GM19035 (cell line): ENCODE measurements around the gene EGFL8.

Source experiments
- ATAC-seq: cut with Tn5 transposase; IDR thresholded peaks from one replicate; pipeline ENCODE4 v1.9.1; 2021; ENCODE audit not compliant: unreplicated experiment

The EGFL8 gene

DNA sequence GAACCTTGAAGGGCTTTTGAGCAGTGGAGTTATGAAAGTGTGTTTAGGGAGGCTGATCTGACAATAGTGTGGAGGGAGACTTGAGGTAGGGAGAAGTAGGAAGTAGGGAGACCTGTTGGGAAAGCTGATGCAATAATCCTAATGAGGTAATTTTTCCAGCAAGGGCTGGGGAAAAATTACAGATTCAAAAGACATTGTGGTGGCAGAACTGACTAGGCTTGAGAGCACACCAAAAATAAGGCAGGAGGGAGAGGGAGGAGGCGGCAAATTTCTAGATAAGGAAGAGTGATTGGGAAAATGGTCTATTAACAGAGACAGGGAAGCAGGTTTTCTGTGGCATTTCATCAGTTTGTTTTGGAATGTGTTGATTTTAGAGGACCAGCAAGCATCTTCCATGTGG lies 18.1 kb upstream of the EGFL8 start:
- ATAC-seq = no peak

DNA sequence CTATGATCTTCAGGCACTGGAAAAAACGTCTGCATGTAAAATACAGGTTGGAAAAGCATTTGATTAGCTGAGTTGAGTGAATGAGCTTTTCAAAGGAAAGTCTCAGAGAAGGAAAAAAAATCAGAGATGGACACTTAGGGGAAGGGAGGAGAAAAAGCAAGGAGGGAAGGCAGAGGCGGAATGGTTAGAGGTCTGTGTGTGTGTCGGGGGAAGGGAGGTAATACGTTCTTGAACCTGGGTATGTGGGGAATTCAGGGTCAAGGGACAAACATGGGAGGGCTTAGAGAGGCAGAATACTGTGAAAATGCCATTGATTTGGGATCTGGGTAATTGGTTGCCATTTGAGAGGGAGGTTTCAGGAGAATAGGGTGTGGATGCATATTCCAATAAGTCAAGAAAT lies 17.7 kb upstream of the EGFL8 start:
- ATAC-seq = no peak

DNA sequence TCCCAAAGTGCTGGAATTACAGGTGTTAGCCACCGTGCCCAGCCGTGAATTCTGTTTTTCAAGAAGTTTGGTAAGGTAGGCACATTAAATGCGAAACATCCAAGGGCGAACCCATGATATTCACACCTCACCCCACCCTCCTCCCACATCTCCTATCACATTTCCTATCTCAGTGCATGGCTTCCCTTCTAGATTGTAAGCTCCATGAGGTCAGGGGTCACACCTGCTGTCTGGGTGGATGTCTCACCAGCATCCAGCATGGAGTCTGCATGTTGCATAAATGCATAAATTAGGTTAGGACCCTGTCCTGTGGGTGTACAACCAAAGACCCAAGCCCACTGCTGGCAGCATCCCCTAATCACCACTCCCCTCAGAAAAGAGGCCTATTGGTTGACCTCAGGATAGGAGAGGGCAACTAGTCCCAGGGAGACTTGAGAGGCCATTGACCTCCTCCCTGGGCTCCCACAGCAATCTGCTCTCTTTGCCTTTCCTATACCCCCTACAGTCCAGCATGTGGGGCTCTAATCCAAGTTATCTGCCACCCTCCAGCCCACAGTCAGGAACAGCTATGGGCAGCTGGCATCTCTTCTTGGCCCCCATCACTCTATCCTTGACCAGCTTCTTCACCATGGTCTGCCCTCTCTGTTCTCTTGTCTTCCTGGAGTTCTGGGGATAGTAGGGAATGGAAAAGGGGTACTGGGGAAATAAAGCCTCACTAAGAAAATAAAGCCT lies 16.8 kb upstream of the EGFL8 start:
- ATAC-seq = no peak

DNA sequence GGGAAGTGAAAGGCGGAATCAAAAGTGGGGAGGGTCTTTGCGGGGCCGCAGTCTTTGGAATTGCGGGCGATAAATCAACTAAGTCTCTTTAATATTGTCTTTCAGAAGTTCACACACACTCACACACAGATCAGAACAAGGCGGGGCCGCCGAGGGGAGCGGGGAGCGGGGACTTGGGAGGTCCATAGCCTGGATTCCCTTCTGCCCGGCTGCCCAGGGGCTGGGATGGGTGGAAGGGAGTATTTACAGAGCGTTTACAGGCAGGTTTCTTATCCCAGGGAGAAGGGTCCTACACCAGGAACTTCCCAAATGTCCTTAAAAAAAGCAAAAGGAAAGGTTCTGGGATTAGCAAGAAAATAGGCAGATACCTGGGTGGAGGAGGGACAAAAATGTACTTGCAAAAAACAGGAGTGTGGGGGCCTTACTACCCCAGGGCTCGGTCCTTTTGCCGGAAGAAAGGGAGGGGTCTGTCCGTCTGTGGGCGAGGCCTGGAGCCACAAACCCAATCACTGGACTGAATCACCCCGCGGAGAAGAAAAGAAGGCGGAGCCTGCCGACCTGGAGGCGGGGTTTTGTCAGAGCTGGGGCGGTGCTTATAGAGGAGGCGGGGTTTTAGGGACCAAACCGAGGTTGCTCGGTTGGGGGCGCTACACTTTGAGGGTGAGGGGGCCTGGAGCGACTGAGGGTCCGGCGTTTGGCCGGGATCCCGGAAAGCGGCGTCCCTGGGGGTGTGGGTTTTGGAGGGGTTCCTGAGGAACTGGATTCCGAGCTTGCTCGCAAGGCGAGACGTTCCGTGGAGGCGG lies 15.9 kb upstream of the EGFL8 start:
- no peak for ATAC-seq

DNA sequence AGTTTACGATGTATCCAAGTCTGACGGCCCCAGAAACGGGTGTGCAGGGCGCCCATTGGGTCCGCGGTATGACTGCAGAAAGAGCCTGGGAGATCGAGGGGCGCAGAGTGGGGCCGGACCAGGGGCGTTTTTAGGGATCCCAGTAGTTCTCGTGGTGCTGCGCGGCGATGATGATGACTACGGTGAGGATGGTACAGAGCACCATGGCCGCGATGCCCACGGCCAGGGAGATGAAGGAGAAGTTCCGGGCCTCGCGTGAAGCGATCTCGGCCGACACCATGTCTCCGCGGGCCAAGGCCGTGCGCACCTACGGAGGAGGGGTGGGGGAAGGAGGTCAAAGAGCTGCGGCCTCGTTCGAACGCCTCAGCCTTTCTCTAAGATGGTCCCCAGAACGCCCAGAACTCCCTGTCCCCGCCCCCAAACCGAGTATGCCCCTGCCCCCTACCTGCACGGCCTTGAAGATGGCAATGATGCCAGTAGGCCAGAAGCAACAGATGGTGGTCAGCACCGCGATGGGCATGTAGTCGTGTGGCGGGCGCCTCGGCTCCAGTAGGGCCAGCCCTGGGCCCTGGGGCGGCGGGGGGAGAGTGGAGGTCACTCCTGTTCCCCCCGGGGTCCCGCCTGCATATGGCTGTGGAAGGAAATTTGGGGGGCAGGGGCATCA lies 15.2 kb upstream of the EGFL8 start:
- no peak for ATAC-seq

DNA sequence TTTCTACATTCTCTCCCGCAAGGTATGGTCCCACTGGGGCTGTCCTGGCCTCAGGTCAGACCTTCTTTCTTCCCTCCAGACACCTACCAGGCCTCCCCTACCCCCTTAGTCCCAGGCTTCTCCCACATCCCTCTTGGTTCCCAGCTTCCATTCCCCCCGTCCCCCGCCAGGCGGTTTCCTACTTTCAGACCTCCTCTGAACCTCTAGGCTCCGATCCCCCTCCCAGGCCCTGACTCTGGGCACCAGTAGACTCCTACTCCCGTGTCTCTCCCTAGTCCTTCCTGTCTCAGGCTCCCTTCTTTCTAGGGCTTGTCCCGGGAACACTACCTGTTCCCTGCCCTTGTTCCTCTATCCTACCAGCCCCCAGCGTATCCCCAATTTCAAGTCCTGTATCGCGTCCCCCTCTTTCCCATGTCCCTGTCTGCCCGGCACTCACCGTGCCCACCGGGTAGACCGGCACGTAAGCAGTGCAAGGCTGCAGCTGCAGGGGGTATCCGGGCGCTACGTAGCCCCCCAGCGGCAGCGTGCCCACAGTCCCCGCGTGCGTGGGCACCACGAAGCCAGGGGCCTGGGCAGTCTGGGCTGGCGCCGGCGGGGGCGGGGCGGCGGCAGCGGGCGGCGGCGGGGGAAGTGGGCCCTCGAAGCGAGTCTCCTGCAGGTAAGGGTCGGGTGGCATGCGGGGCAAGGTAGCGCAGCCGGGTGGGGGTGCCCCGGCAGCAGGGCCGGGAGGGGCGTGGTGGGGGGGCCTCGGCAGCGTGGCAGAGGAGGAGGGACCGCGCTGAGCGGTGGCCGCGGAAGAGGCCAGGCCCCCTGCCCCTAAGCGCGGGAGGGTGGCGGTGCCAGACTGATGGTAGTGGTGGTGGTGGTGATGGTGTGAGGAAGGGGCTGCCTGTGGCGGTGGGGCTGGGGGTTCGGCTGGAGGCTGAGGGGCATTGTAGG lies 14.2 kb upstream of the EGFL8 start:
- ATAC-seq = no peak

DNA sequence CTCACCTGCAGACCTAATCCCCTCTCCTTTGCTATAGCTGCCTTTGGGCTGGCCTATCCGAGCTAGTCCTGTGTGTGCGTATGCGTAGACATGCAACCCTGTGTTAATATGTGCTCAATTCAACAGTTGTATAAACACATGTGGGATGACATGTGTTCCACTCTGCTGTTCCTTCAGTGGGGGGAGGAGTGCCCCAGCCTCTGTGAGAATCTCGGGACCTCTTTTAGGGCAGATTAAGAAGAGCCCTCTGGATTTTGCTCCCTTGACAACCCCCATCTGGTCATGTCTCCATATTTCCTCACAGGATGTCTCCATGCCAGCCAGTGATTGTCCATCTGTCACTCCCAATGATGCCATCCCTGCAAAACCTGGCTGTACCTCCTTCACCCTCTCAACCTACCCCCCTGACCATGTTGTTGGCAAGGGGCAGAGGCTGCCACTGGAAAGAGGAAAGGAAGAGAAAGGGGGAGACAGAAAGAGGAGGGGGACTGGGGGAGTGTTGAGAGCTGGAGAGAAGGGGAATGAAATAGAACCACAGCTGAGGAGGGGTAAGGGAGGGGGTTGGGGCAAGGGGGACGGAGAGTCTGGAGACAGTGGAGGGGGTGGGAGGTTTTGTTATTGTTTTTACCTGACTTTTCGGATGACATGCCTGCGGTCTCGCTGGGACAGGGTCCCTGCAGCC lies 13.1 kb upstream of the EGFL8 start:
- no peak for ATAC-seq

DNA sequence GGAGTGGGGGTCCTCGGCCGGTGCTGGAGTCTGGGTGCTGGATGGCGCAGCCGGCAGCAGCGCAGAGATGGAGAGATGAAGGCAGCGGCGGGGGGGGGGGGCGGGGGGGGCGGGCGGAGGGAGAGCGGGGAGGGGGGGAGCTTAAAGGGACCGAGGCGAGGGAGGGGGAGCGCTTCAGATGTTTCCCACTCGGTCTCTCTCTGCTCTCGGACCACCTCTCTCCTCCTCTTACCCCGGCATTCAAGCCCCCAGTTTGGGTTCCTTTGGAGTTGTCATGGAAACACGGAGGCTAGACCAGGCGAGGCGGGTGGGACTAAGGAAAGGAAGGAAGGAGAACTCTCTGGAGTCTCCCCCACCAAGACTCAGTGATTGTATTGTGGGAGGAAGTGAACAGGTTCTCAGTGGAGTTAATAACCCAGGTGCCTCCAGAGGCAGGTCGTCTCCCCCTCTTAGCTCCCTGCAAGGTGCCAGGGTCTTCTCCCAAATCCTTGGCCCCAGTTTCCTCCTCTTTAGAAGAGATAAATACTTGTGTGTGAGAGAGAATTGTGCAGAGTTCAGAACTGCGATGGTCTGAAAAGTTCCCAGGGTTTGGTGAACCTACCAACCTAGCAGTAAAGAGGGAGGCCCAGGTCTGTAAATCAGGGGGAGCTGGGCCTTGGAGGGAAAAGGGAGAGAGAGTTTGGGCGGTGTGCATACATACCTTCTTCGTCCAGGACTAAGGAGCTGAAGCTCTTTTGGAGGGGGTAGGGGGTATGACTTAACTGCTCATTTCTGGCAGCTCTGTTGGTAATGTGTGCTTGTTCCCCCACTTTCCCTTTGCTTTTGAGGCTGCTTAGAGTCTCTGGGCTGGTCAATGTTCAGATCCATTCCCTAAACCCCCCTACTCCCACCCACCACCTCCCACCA lies 12.3 kb upstream of the EGFL8 start, which contains the start of gene PRRT1:
Gene PRRT1 (minus strand): TSS at position 77 of the 906 bp plus-strand sequence. CDS start 112 bp downstream, outside the sequence.
- no peak for ATAC-seq

DNA sequence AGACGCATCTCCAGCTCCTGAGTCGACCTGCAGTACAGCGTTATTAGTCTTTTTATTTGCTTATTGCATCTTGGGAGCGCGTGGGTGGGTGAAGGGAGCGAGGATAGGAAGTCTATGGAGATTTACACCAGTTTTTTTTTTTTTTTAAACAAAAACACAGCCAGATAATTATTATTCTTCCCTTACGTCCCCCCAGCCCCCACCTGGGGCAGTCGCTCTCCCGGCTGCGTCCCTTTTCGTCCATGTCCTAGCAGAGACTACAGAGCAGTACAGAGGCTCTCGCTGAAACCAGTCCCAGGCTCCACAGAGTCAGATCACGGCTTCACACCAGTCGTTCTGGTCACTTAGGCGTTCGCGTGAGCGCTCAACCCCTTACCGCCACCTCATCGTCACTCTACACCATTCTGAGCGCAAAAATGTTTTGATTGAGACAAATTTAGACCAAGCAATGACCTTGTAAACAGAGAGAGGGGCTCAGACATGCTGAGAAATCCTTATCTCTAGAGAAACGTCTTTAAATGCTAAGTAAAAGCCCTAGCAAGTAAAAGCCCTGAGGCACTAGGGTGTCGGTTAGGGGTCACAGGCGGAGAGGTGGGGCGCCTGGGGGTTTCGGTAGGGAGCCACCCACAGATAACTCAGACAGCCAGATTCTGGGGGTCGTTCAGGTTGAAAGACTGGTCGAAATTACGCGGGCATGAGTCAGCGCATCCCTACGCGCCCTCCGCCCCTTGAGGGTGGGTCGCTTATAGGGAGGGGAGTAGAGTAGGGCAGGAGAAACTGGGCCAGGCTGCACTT lies 11.4 kb upstream of the EGFL8 start:
- no peak for ATAC-seq

DNA sequence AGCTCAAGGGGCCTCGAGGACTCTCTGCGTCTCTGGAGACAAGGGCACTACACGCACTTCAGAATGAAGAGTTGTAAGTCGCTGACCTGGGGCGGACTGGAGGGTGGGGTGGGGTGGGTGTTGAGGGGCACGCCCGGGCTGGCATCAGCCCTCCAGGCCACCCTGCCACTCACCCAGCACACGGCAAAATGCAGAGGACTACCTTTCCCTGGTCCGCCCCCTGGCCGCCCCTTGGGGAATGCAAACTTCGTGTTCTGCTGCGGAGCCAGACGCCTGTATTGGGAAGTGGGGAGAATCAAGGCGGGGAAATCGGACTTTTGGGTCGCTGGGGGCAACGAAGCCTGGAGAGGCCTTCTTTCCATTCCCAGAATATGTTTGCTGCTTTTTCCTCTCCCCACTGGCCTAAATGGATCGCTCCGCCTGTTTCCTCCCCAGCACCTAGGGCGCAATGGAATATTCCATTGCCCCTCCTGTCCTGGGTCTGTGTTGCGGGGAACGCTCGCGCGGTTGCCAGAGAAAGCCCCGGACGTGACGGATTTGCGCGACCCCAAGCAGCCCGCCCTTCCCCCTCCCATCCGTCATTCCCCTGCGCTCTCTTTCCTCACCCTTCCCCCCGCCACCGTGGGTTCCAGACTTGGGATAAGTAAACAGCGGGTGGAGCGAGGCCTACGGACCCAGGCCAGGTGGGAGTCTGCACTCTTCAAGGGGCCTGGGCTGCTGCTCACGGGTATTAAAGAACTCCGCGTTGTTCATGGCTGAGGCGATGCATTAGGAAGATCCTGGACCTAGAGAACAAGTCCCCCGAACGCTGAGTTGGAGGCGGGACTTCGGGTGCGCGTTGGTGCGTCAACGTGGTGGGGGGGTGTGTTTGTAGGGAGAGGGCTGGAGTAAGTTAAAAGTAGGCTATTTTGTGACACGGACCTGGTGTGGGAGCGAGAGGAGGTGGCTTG lies 10.6 kb upstream of the EGFL8 start, which contains the start of gene PPT2:
Gene PPT2 (plus strand): TSS at position 578 of the 950 bp plus-strand sequence. CDS start 454 bp downstream, outside the sequence.
- ATAC-seq = no peak

DNA sequence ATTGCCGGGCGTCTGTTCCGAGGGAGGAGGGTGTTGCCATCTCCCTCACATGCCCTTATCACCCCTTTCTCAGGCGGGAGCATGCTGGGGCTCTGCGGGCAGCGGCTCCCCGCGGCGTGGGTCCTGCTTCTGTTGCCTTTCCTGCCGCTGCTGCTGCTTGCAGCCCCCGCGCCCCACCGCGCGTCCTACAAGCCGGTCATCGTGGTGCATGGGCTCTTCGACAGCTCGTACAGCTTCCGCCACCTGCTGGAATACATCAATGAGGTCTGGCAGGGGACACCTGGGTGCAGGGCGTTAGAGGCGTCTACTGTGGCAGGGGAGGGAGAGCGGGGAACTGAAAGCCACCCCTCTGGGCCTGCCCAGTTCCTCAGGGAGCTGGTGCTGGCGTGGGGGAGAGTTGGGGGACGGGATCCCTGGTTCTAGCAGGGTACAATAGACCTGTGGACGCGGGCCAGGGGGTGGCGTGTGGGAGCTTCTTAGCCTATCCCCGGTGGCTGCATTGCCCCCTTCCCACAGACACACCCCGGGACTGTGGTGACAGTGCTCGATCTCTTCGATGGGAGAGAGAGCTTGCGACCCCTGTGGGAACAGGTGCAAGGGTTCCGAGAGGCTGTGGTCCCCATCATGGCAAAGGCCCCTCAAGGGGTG lies 9.8 kb upstream of the EGFL8 start:
- no peak for ATAC-seq

DNA sequence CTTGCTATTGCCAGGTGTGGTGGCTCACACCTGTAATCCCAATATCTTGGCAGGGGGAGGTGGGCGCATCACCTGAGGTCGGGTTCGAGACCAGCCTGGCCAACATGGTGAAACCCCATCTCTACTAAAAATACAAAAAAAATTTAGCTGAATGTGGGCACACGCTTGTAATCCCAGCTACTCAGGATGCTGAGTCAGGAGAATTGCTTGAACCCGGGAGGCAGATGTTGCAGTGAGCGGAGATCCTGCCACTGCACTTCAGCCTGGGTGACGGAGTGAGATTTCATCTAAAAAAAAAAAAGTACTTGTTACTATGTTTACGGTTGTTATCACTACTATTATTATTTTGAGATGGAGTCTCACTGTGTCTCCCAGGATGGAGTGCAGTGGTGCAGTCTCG lies 7.5 kb upstream of the EGFL8 start:
- no peak for ATAC-seq

DNA sequence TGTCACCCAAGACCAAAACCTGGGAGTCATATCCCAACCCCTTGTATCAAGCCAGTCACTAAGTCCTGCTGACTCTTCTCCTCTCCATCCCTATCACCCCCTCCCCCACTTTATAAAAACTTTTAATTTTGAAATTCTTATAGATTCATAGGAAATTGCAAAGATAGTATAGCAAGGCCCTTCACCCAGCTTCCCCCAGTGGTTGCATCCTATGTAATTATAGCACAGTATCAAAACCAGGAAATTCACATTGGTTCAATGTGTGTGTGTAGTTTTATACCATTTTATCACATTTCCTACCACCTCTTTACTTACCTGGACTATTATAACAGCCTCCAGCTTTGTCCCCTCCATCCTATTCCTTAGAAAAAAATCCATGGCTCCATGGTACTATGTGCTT lies 6.3 kb upstream of the EGFL8 start:
- no peak for ATAC-seq

DNA sequence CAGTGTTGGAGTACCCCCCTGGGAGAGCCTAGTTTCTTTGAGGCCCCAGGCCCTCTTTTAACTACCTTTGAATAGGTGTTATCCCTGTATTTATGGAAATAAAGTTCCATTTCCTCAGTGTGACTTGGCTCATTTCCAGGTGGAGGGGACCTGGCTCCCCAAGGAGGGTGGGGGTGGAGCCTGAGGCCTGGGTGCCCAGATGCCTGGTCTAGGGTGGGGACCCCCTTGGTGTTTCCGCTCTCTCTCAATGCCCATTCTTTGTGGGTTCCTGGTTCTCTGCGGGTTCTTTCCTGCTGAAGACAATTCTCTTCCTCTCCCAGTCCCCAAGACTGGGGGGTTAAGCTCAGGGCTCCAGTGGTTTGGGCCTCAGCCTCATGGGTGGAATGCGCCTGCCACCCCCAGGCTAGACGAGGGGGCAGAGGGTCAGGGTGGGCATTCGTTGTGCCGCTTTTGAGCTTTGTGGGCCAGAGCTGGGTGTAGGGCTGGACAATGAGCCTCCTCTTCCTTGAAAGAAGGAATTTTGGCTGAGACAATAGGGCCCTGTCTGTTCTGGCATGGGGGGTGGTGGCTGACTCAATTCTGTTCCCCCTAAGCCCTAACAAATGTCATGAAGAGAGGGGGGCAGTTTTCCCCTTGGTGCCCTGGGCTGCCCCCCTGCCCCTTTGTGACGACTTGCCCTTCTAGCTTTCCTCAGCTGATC lies 686 bp upstream of the EGFL8 start:
- no peak for ATAC-seq

DNA sequence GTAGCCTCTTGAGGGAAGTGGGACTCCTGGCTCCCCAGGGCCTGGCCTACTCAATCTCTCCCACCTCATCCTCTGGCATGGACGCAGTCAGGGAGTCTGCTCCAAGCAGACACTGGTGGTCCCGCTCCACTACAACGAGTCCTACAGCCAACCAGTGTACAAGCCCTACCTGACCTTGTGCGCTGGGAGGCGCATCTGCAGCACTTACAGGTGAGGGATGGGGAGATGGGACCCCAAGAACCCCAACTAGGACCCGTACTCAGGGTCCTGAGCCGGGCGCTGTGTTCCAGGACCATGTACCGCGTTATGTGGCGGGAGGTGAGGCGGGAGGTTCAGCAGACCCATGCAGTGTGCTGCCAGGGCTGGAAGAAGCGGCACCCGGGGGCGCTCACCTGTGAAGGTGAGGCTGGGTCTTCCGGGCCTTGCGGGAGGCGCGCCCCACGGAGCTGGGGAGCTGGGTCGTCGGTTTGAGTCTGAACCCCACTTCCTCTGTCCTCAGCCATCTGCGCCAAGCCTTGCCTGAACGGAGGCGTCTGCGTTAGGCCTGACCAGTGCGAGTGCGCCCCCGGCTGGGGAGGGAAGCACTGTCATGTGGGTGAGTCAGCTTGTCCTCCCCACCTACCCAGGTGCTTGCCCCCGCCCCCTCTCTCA lies 2.1 kb downstream of the EGFL8 start:
- ATAC-seq = no peak
